Activated naive CD4-positive, alpha-beta T cell treated with anti-CD3 and anti-CD28 coated beads for 36 hours (primary cell): ENCODE measurements around the gene CAGE1. TPM values are rescaled to one million over a fixed set of nuclear protein-coding genes. Genes with fewer than 3 reads are reported as not detected.

Experiments used
- CTCF ChIA-PET: fragments of 350-600 bp; sonication (Branson Sonifier 250); formaldehyde crosslinking; loops from one replicate; lab custom pipeline; 2021; ENCODE audit warnings: antibody characterized with exemption; lab: Charles Lee
- DNase-seq: peaks from one replicate; pipeline ENCODE4 v3.0.0-alpha.2; 2020
- H3K27ac Mint-ChIP-seq: one replicate; pipeline ENCODE4 v1.8.0; 2021; ENCODE audit warnings: mild to moderate bottlenecking, mixed read lengths
- H3K27me3 Mint-ChIP-seq: one replicate; pipeline ENCODE4 v1.8.0; 2021; ENCODE audit warnings: low read depth, mixed read lengths
- H3K36me3 Mint-ChIP-seq: one replicate; pipeline ENCODE4 v1.8.0; 2021; ENCODE audit warnings: low read depth, mixed read lengths
- H3K4me1 Mint-ChIP-seq: one replicate; pipeline ENCODE4 v1.8.0; 2021; ENCODE audit warnings: low read depth, mixed read lengths
- H3K4me3 Mint-ChIP-seq: one replicate; pipeline ENCODE4 v1.8.0; 2021; ENCODE audit warnings: mild to moderate bottlenecking, moderate library complexity, mixed read lengths
- H3K9me3 Mint-ChIP-seq: one replicate; pipeline ENCODE4 v1.8.0; 2021; ENCODE audit warnings: mixed read lengths
- intact Hi-C: fragments of 100-400 bp; cut with micrococcal nuclease; formaldehyde crosslinking; loops from one replicate; pipeline ENCODE4 v1.15.1; 2023
- total RNA-seq, 2 experiments: library from RNA; stranded (reverse); gene quantifications; one replicate each; pipeline ENCODE4 v1.2.3, GENCODE V29; 2021

Gene CAGE1
- under 1 TPM; 0.25 to 0.26 TPM for total RNA-seq

DNA sequence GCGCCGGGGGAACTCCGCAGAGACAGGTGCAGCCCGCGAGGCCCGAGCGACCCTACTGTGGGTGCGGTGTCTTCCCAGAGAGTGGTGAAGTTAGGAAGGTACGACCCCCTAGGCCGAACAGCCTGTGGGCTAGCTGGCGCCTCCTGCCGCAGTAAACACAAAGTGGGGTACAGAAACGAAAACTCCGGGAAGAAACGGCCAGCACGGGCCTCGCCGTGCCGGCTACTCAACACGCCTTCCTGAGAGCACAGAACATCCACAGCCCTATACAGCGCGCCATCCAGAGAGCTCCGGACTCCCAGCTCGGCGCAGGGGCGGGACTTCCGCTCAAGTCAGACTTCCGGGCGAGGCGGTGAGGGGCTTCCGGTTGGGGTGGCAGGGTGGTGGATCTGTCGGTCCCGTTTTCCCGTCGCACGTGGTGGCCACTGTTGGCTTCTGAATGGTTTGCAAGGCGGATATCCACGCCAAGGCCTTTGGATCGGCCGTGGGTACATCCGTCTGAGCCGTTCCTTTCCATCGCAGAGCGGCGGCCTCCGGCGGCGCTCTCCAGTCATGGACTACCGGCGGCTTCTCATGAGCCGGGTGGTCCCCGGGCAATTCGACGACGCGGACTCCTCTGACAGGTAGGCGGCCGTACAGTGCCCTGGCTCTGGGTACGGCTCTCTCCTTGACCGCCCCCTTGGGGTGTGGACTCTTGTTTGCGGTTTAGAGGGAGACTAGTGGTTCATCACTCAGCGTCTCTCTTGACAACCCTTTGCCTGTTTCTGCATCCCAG is at the start of gene CAGE1, which contains the start of gene RIOK1:
CAGE1 (minus strand) TSS at position 292 of the 775 bp plus-strand sequence. CDS start 2,569 bp downstream, outside the sequence.
RIOK1 (plus strand) TSS at position 358 of the 775 bp plus-strand sequence; CDS start at position 553, 195 bp downstream.
- Mint-ChIP-seq H3K27ac (peak within 1 kb of the TSS; percentile 97), H3K9me3 (no peaks in the 10 kb centered on the region), H3K36me3 (peaks cover 25% of the 10 kb centered on the region), H3K4me1 (peaks cover 40% of the 10 kb centered on the region), H3K27me3 (no peaks in the 10 kb centered on the region), H3K4me3 (peak within 1 kb of the TSS; percentile 94)
- intact Hi-C loops, result loop anchor here (1.0 to 10.0 kb wide), 10 partner anchors 76 to 1045 kb away; partner anchors contain the start of genes BLOC1S5, EEF1E1, RREB1 and SLC35B3
- CTCF ChIA-PET, result interaction anchor here (0.6 to 4.0 kb wide), 5 partner anchors 18 to 226 kb away, joined by 3 to 25 read pairs (median 4); no protein-coding TSS in a partner anchor
- peak; percentile 97 for DNase-seq

DNA sequence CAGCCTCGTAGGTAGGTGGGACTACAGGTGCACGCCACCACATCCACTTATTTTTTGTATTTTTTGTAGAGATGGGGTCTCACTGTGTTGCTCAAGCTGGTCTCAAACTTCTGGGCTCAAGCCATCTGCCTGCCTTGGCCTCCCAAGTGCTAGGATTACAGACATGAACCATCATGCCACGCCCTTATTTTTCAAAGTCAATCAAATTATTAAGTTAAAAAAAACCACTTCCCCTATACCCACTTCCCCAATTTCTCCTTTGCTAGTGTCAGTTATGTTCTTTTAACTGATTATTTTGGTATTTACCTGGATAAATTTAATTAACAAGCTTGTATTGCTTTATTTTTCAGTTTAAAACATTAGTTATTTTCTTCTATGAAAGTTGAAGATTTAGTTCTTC is 49.7 kb upstream of the CAGE1 start:
- peaks cover 6% of the 10 kb centered on the region for H3K9me3 Mint-ChIP-seq
- CTCF ChIA-PET, result no interaction called here
- peaks cover 19% of the 10 kb centered on the region for H3K4me1 Mint-ChIP-seq
- intact Hi-C loops, result no loop called here
- H3K27me3 Mint-ChIP-seq, result peaks cover 3% of the 10 kb centered on the region
- H3K27ac Mint-ChIP-seq, result no peak overlapping the region
- H3K36me3 Mint-ChIP-seq, result peaks cover 4% of the 10 kb centered on the region
- no peak for DNase-seq
- no peak overlapping the region for H3K4me3 Mint-ChIP-seq

DNA sequence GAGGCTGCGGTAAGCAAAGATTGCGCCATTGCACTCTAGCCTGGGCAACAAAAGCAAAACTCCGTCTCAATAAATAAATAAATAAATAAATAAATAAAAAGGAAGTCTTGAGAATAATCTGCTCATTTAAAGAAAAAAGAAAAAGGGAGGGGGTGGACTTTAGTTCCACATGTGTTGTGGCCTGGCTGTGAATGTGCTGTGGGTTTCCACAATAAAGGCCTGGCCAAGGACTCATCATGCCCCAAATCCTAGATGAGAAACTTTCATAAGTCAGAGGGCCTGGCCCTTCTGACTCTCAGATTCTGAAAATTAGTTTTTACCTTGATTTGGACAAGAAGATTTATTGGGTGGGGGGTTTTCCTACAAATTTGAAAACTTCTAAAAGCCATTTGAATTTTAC is 48.5 kb upstream of the CAGE1 start:
- Mint-ChIP-seq H3K27ac (no peak overlapping the region), H3K4me3 (no peak overlapping the region), H3K4me1 (peaks cover 19% of the 10 kb centered on the region), H3K27me3 (peaks cover 3% of the 10 kb centered on the region), H3K36me3 (peaks cover 4% of the 10 kb centered on the region), H3K9me3 (peaks cover 6% of the 10 kb centered on the region)
- no peak for DNase-seq
- CTCF ChIA-PET, result interaction anchor here (0.6 kb wide), 1 partner anchor 11 kb away, joined by 3 read pairs; no protein-coding TSS in a partner anchor
- intact Hi-C loops, result no loop called here

DNA sequence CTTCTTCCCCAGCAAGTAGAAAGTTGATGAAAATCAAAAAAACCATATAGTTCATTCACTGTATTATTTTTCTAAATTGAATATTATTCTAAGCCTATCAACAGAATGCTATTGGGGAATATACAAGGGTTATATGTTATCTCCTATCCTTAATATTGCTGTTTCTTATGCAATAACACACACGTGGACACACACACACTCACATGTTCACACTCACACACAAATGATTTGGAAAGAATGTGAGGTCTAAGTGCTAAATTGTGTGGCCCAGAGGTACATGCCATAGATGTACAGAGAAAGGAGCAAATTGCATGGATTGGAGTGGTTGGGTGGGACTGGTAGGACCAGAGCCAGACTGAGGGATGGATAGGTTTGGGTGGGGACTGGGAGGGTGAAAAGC is 45.1 kb upstream of the CAGE1 start:
- H3K36me3 Mint-ChIP-seq, result peaks cover 4% of the 10 kb centered on the region
- H3K4me3 Mint-ChIP-seq, result no peak overlapping the region
- no peak overlapping the region for H3K27ac Mint-ChIP-seq
- intact Hi-C loops, result no loop called here
- DNase-seq, result no peak
- peaks cover 6% of the 10 kb centered on the region for H3K27me3 Mint-ChIP-seq
- CTCF ChIA-PET, result no interaction called here
- H3K9me3 Mint-ChIP-seq, result peaks cover 6% of the 10 kb centered on the region
- H3K4me1 Mint-ChIP-seq, result peaks cover 18% of the 10 kb centered on the region

DNA sequence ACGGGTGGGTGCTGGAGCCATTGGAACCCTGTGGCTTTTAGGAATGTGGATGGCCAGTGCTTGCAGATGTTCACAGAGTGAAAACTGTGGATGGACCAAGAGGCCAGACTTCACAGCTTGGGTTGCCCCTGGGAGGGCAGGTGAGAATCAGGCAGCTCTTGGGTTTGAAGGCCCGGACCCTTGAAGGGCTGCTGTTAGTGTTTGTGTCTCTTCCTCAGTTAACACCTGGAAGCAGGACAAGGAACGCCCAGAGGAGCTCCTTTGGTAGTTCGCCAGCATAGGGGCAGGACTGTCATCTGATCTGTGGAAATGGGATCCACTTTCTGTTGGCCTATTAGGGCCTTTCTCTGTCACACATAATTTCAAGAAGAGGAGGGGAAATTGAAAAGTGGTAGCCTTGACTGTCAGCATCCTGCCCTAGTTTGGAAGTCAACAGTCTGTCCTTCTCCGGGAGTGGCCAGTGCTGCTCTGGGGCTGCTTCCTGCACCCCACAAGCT is 43.6 kb upstream of the CAGE1 start:
- H3K4me3 Mint-ChIP-seq, result no peak overlapping the region
- H3K9me3 Mint-ChIP-seq, result peaks cover 6% of the 10 kb centered on the region
- peaks cover 4% of the 10 kb centered on the region for H3K36me3 Mint-ChIP-seq
- peaks cover 6% of the 10 kb centered on the region for H3K4me1 Mint-ChIP-seq
- CTCF ChIA-PET, result no interaction called here
- peaks cover 6% of the 10 kb centered on the region for H3K27me3 Mint-ChIP-seq
- no peak overlapping the region for H3K27ac Mint-ChIP-seq
- intact Hi-C loops, result no loop called here
- no peak for DNase-seq

DNA sequence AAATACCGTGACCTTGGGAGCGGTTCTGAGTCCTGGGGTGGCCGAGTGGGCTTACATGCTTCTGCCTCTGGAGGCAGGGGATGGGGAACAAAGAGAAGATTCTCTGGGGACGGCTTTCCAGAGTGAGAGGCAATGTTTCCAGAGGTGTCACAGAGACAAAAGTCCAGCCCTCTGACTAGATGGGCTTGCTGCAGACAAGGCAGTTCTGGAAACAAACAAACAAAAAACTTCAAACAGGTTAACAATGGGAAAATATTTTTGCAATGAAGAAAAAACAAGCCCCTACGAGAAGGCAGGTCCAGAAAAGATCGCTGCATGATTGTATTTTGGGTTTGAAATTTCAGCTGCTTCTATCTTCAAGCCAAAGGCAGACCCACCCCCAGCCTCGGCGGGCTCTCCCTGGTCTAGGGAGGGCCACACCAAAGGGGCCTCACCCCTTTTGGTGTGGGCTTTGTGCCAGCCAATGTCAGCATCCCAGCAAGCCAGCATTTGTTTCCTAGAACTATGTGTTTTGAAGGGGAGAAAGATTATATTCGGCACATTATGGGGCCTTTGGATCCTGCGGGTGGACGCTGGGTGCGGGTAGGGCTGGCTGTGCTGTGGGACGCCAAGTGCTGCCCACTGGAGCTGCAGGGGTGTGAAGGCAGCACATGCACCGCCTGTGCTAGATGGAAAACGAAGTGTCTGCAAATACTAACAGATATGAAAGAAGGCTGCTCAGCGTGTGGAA is 43.0 kb upstream of the CAGE1 start:
- no peak for DNase-seq
- no peak overlapping the region for H3K4me3 Mint-ChIP-seq
- peaks cover 6% of the 10 kb centered on the region for H3K9me3 Mint-ChIP-seq
- peaks cover 6% of the 10 kb centered on the region for H3K27me3 Mint-ChIP-seq
- CTCF ChIA-PET, result no interaction called here
- H3K27ac Mint-ChIP-seq, result no peak overlapping the region
- H3K4me1 Mint-ChIP-seq, result peaks cover 5% of the 10 kb centered on the region
- intact Hi-C loops, result no loop called here
- H3K36me3 Mint-ChIP-seq, result peaks cover 4% of the 10 kb centered on the region

DNA sequence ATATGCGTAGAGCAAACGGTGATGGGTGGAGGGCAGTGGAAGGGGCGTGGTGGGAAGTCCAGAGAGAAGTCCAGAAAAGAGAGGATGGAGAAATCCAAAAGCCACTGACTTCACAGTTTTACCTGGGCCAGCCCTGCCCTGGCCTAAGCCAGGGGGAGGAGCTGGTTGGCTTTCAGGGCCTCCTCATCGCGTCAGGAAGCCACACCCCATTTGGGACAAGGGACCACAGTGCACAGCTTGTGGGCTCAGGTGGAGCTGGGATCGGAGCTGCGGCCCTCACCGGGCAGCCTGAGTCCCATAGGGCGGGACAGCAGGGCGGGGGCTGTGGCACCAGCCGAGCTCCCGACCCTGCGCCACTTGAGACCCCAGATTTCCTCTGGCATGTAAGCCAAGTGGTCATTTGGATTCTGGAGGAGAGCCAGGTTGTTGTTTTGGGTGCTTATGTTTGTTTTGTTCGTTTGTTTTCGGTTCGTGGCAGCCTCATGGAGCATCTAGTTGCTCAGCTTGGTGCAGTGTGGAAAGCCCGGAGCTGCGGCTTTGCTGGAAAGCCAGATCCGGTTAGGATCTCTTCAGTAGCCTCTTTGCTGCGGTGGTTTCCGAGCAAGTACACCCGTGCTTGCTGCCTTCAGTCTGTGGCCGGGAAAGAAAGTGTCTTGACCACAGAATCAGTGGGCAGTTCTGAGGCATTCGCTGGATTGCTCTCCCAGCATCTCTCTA is 42.3 kb upstream of the CAGE1 start:
- Mint-ChIP-seq H3K4me1 (peaks cover 5% of the 10 kb centered on the region), H3K4me3 (no peak overlapping the region), H3K27me3 (peaks cover 6% of the 10 kb centered on the region), H3K36me3 (peaks cover 4% of the 10 kb centered on the region), H3K9me3 (peaks cover 6% of the 10 kb centered on the region), H3K27ac (no peak overlapping the region)
- intact Hi-C loops, result no loop called here
- DNase-seq, result no peak
- CTCF ChIA-PET, result no interaction called here

DNA sequence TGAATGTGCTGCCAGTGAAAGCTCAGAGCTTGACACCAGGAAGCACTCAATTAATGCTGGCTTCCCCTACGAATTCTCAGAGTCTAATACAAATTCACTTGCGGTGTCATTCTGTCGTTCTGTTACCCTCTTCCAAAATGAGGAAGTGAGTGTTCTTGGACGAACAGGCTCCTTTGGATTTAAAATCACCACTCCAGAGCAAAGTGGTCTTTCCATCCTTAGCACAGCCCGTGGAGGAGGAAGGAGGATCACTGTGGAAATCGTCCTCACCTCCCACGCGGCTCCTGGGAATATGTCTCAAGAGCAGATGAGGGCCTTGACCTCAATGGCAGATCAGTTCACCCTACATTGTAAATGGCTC is 41.8 kb upstream of the CAGE1 start:
- Mint-ChIP-seq H3K9me3 (peaks cover 6% of the 10 kb centered on the region), H3K36me3 (peaks cover 4% of the 10 kb centered on the region), H3K4me1 (peaks cover 5% of the 10 kb centered on the region), H3K27ac (no peak overlapping the region), H3K4me3 (no peak overlapping the region), H3K27me3 (peaks cover 6% of the 10 kb centered on the region)
- CTCF ChIA-PET, result no interaction called here
- DNase-seq, result no peak
- intact Hi-C loops, result no loop called here

DNA sequence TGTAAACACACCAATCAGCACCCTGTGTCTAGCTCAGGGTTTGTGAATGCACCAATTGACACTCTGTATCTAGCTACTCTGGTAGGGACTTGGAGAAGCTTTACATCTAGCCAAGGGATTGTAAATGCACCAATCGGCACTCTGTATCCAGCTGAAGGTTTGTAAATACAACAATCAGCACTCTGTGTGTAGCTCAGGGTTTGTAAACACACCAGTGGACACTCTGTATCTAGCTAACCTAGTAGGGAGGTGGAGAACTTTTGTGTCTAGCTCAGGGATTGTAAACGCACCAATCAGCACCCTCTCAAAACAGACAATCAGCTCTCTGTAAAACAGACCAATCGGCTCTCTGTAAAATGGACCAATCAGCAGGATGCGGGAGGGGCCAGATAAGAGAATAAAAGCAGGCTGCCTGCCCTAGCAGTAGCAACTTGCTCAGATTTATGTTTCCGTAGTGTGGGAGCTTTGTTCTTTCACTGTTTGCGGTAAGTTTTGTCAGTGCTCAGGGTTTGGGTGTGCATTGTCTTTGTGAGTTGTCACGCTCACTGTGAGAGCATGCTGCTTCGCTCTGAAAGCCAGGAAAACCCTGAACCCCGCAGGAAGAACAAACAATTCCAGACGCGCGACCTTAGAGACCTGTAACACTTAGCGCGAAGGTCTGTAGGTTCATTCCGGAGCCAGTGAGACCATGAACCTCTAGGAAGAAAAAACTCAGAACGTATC is 37.1 kb upstream of the CAGE1 start:
- CTCF ChIA-PET, result interaction anchor here (0.6 to 1.8 kb wide), 4 partner anchors 107 to 190 kb away, joined by 3 to 6 read pairs (median 4); no protein-coding TSS in a partner anchor
- peaks cover 4% of the 10 kb centered on the region for H3K36me3 Mint-ChIP-seq
- H3K9me3 Mint-ChIP-seq, result no peaks in the 10 kb centered on the region
- peaks cover 3% of the 10 kb centered on the region for H3K27me3 Mint-ChIP-seq
- H3K4me1 Mint-ChIP-seq, result peaks cover 5% of the 10 kb centered on the region
- peak; percentile 10 for DNase-seq
- intact Hi-C loops, result no loop called here
- no peak overlapping the region for H3K27ac Mint-ChIP-seq
- H3K4me3 Mint-ChIP-seq, result no peak overlapping the region

DNA sequence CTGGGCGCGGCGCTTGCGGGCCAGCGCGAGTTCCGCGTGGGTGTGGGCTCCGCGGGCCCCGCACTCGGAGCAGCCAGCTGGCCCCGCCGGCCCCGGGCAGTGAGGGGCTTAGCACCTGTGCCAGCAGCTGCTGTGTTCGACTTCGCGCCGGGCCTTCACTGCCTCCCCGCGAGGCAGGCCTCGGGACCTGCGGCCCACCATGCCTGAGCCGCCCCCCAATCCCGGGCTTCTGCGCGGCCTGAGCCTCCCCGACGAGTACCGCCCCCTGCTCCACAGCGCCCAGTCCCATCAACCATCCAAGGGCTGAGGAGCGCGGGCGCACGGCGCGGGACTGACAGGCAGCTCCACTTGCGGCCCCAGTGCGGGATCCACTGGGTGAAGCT is 36.3 kb upstream of the CAGE1 start:
- no peaks in the 10 kb centered on the region for H3K9me3 Mint-ChIP-seq
- H3K27ac Mint-ChIP-seq, result no peak overlapping the region
- no peak overlapping the region for H3K4me3 Mint-ChIP-seq
- no peaks in the 10 kb centered on the region for H3K4me1 Mint-ChIP-seq
- no peak for DNase-seq
- peaks cover 4% of the 10 kb centered on the region for H3K36me3 Mint-ChIP-seq
- CTCF ChIA-PET, result interaction anchor here (0.7 to 1.8 kb wide), 3 partner anchors 148 to 190 kb away, joined by 3 to 6 read pairs (median 3); no protein-coding TSS in a partner anchor
- intact Hi-C loops, result loop anchor here (1.0 kb wide), 1 partner anchor 190 kb away; no protein-coding TSS in a partner anchor
- H3K27me3 Mint-ChIP-seq, result no peaks in the 10 kb centered on the region
